Mucosa of descending colon (tissue), 3 donors: Measurements from ENCODE around the gene PSIP1. TPM values are rescaled to one million over a fixed set of nuclear protein-coding genes. Genes with fewer than 3 reads are reported as not detected.
A peak's percentile ranks its signal among the peaks of the same experiment; 100 is the strongest.

Experiments used
- ATAC-seq: fragments of 200-7000 bp; cut with Tn5 transposase; one replicate; pipeline ENCODE4 v1.9.1; 2020; ENCODE audit warnings: mild to moderate bottlenecking, moderate library complexity
- DNase-seq, 3 donors: peaks; one replicate each; pipeline ENCODE4 v3.0.0-alpha.2; 2020
- H3K36me3 ChIP-seq: fragments of 200-600 bp; one replicate; pipeline ENCODE4 v1.8.0; 2021; ENCODE audit warnings: low read depth, mild to moderate bottlenecking
- H3K4me1 ChIP-seq: fragments of 200-600 bp; one replicate; pipeline ENCODE4 v1.8.0; 2021; ENCODE audit warnings: low read depth, mild to moderate bottlenecking
- H3K4me3 ChIP-seq: fragments of 200-600 bp; one replicate; pipeline ENCODE4 v1.8.0; 2021; ENCODE audit warnings: mild to moderate bottlenecking
- H3K9me3 ChIP-seq: fragments of 200-600 bp; one replicate; pipeline ENCODE4 v1.8.0; 2021; ENCODE audit warnings: mild to moderate bottlenecking
- CTCF ChIP-seq: fragments of 200-600 bp; IDR thresholded peaks from one replicate; pipeline ENCODE4 v1.8.0; 2022; ENCODE audit warnings: antibody characterized with exemption, mild to moderate bottlenecking
- intact Hi-C, 2 donors: fragments of 100-400 bp; cut with DNase I in 1 of 2; cut with micrococcal nuclease in 1 of 2; formaldehyde crosslinking; loops; one replicate each; pipeline versions ENCODE4 v1.11.0 to v1.11.1; 2022; cut with DNase I, micrococcal nuclease
- total RNA-seq, 3 donors: library from RNA; stranded (reverse); fragmentation: NEBNext Ultra II Directional in 2 of 3; extraction: Animal tissue kit (Norgen Biotek cat#: 25700) in 2 of 3; gene quantifications; one replicate each; pipeline versions ENCODE4 v1.2.1 to v1.2.4, GENCODE V29; 2021 to 2023
- donor health status: DM: no; HTN: no; CAD: no; lungs with moderate emphysema.
- donor health status: DM: no; HTN: no; CAD: no.
- donor health status: DM: no; HTN: yes; CAD: no.

Gene PSIP1
- total RNA-seq, 3 donors from 2014 or later: 19.9 to 58.4 (median 28.0) TPM

- intact Hi-C loops: loop anchor here (10.0 kb wide), 3 partner anchors 117 to 207 kb away; partner anchors contain the start of gene TTC39B (in 1 of the 2)
- Histone ChIP-seq H3K4me3 (peak overlapping the region; percentile 95), H3K36me3 (no peaks in the 10 kb centered on the region), H3K4me1 (peaks cover 23% of the 10 kb centered on the region), H3K9me3 (no peaks in the 10 kb centered on the region)
- DNase-seq: no peak
- no peak for TF ChIP-seq CTCF
- no peak for ATAC-seq
Measured at GRCh38 chr9:15421990-15422371, 88.8 kb downstream of the PSIP1 start.

GRCh38 chr9:15421532-15421931, 89.2 kb downstream of the PSIP1 start:
- H3K4me1 ChIP-seq: peaks cover 21% of the 10 kb centered on the region
- TF ChIP-seq CTCF: no peak
- ATAC-seq (peak; percentile 30), DNase-seq (peak in 2 of 3 donors; percentile 38 to 51)
- intact Hi-C loops: loop anchor here (10.0 kb wide), 3 partner anchors 117 to 207 kb away; partner anchors contain the start of gene TTC39B (in 1 of the 2)
- no peak overlapping the region for H3K4me3 ChIP-seq
- H3K9me3 ChIP-seq: no peaks in the 10 kb centered on the region
- H3K36me3 ChIP-seq: no peaks in the 10 kb centered on the region

GRCh38 chr9:15420796-15421195, 90.0 kb downstream of the PSIP1 start:
- no peak for TF ChIP-seq CTCF
- Histone ChIP-seq H3K4me1 (peaks cover 14% of the 10 kb centered on the region), H3K36me3 (no peaks in the 10 kb centered on the region), H3K9me3 (no peaks in the 10 kb centered on the region), H3K4me3 (no peak overlapping the region)
- DNase-seq (no peak), ATAC-seq (no peak)
- intact Hi-C loops: loop anchor here (10.0 kb wide), 3 partner anchors 116 to 206 kb away; partner anchors contain the start of gene TTC39B (in 1 of the 2)

GRCh38 chr9:15417626-15418025, 93.1 kb downstream of the PSIP1 start:
- intact Hi-C loops: no loop called here
- Histone ChIP-seq H3K36me3 (no peaks in the 10 kb centered on the region), H3K4me1 (peaks cover 7% of the 10 kb centered on the region), H3K9me3 (no peaks in the 10 kb centered on the region), H3K4me3 (no peak overlapping the region)
- ATAC-seq (no peak), DNase-seq (no peak)
- no peak for TF ChIP-seq CTCF

GRCh38 chr9:15416880-15417279, 93.9 kb downstream of the PSIP1 start:
- peak; percentile 77 for ATAC-seq
- peak in 1 of 3 donors; percentile 84 for DNase-seq
- Histone ChIP-seq H3K36me3 (no peaks in the 10 kb centered on the region), H3K4me3 (no peak overlapping the region), H3K9me3 (no peaks in the 10 kb centered on the region), H3K4me1 (peaks cover 3% of the 10 kb centered on the region)
- intact Hi-C loops: no loop called here
- TF ChIP-seq CTCF: peak; percentile 13

Other genes with a start within 250 kb of the PSIP1 start
- 10 to 100 TPM; 36.9 to 48.0 (median 43.8) TPM for gene TTC39B, start 203.8 kb downstream of the PSIP1 start, total RNA-seq
- gene SNAPC3, start 88.1 kb downstream of the PSIP1 start, total RNA-seq: 10 to 100 TPM; 32.2 to 44.9 (median 44.5) TPM
- gene CCDC171, start 42.1 kb upstream of the PSIP1 start, total RNA-seq: 1 to 10 TPM; 3.6 to 4.5 (median 3.6) TPM